Measurements from ENCODE around the gene NTF4. TPM values are rescaled to one million over a fixed set of nuclear protein-coding genes. Genes with fewer than 3 reads are reported as not detected.
"Not testable (repeated sequence)": the region's sequence is repeated elsewhere in the genome, so short reads cannot be mapped to it uniquely, and the experiment has no call there.

The NTF4 gene
- total RNA-seq, 1 experiment from 2014 or later: 1.7 TPM

DNA sequence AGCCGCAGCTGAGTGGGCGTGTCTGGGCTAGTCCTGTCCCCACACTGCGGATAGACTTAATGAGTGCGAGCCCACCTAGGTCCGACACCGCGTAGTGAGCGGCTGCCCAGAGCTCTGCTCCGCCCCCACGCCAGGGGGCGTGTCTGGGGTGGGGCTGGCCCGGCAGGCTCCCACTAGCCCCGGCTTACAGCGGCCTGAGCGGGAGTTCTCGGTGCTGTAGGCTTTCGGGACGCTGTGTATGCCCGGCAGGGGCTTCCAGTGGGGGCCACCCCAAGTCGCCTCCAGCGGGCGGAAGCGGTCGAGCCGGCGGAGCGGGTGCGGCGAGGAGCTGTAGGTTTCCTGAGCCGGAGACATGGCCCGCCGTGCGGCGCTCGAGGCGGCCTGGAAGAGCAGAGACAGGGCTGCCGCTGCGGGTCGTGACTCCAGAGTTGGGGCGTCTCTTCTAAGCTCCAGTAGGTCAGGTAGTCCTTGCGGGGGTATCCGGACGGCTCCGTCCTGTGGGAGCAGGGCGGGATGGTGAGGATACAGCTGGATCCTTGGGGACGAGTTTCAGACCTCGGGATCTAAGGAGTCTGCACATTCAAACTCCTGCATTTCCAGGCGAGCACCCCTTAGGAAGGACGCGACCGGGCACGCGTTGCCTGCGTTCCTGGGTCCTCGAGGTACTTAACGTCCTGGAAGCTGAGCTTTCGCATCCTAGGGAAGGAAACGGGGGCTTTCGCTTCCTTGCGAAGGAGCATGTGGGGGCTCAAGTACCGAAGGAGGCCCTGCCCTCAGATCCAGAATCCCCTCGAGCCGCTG is 8.3 kb downstream of the NTF4 start (continued):
- TF ChIP-seq ELF1 (IDR thresholded peaks at IDR 0.05; ENCODE audit: borderline replicate concordance, low read depth) (no peak), CEBPB (IDR thresholded peaks at IDR 0.05; ENCODE audit: low read depth) (no peak), ZNF274 (IDR thresholded peaks at IDR 0.05; ENCODE audit: low read depth, low read length) (no peak)
- TF ChIP-seq, protein P1, sequence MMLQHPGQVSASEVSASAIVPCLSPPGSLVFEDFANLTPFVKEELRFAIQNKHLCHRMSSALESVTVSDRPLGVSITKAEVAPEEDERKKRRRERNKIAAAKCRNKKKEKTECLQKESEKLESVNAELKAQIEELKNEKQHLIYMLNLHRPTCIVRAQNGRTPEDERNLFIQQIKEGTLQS (IDR thresholded peaks at IDR 0.05): no peak

DNA sequence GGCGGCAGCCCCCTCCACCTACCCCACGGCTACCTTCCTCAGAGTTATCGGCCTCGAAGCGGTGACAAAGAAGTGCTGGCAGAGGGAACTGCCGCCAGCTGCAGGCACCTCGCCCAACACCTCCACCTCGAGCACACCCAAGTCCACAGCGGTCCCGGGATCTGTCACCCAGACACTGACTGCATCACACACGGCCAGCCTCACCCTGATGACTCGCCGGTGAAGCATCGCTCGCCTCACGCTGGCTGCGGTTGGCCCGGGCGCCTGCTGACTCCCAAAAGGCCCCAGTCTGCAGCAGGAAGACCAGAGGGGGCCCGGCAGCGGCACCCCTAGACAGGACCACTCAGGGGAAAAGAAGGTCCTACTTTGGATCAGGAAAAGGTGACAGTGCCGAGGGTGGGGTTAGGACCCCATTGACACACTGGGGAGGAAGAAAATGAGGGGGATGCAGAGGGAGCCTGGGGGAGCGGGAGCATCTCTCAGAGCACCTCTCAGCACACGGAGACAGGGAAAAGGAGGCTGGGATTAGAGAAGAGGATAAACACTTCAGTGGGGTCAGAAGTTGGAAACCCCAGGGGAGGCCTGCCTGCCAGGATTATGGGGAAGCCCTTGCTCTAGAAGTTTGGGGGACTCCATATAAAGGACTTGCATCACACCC is 14.1 kb downstream of the NTF4 start:
- H3K4me3 ChIP-seq (replicated peaks in 1 of 2; ENCODE audit: low read depth in 1 of 2, low read length in 2 of 2); intact Hi-C loops (cut with micrococcal nuclease); BruUV-seq (replicated peaks); H4K20me1 ChIP-seq (ENCODE audit: insufficient read depth); POLR2A ChIA-PET; H3K27me3 ChIP-seq (ENCODE audit: insufficient read depth, low read length); H2AFZ ChIP-seq (ENCODE audit: low read depth, low read length, poor library complexity, severe bottlenecking); CTCF ChIA-PET; H3K36me3 ChIP-seq (ENCODE audit: control insufficient read depth in 1 of 2, insufficient read depth in 2 of 2, low read length in 2 of 2); RAD21 ChIA-PET (ENCODE audit: low non-redundant PET in 1 of 2, low total read pairs in 2 of 2, uncharacterized antibody in 2 of 2, unreplicated experiment in 2 of 2); H3K79me2 ChIP-seq (ENCODE audit: insufficient read depth, low read length); H3K9me2 ChIP-seq (ENCODE audit: insufficient read depth); H3K9me3 ChIP-seq (ENCODE audit: control insufficient read depth in 1 of 2, insufficient read depth in 1 of 2, low read depth in 1 of 2, low read length in 2 of 2): not testable (repeated sequence)
- H3K4me1 ChIP-seq (ENCODE audit: control insufficient read depth in 1 of 2, insufficient read depth in 2 of 2, low read length in 2 of 2): peaks cover 8 to 24% of the 10 kb centered on the region in 2 experiments; a peak in 3 of 4 replicates
- peak overlapping the region; percentile 61 for H3K4me2 ChIP-seq (ENCODE audit: low read length)
- peak; percentile 65 for DNase-seq (ENCODE audit: low read depth, low spot score)
- peak; percentile 99 for ATAC-seq
- peak; percentile 78 for TF ChIP-seq FOSL1 (IDR thresholded peaks at IDR 0.05; ENCODE audit: low read depth)
- TF ChIP-seq, protein P2, sequence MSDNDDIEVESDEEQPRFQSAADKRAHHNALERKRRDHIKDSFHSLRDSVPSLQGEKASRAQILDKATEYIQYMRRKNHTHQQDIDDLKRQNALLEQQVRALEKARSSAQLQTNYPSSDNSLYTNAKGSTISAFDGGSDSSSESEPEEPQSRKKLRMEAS (IDR thresholded peaks at IDR 0.05): peak; percentile 91
- TF ChIP-seq SP1 (IDR thresholded peaks at IDR 0.05; ENCODE audit: low read depth): peak; percentile 55
- peak; percentile 68; the same call in 1 of the 2 replicates for TF ChIP-seq CBX3 (IDR thresholded peaks at IDR 0.05; ENCODE audit: low read depth)
- H3K27ac ChIP-seq (ENCODE audit: low read depth, low read length): peak overlapping the region; percentile 31; the same call in 1 of the 2 replicates
- H3K9ac ChIP-seq (ENCODE audit: low read length): peak overlapping the region; percentile 36; the same call in 1 of the 2 replicates

DNA sequence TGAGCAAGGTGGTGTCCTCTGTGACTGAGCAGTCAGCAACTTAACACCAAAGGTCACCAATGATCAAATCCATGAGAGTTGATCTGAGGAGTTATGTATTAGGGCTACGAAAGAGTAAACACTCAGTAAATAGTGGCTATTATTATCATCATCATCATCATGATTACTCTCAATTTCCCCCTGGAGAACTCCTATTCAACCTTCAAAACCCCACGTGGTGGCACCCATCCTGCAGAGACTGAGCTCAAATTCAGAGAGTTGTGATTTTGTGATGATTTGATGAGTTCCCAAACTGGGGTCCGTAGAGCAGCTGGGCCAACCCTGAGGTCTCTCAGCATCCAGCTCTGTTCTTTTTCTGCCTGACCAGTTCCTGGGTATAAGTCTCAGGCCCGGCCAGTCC is 14.8 kb downstream of the NTF4 start:
- H3K27me3 ChIP-seq (ENCODE audit: insufficient read depth, low read length); H3K36me3 ChIP-seq (ENCODE audit: control insufficient read depth in 1 of 2, insufficient read depth in 2 of 2, low read length in 2 of 2); POLR2A ChIA-PET; H3K9me3 ChIP-seq (ENCODE audit: control insufficient read depth in 1 of 2, insufficient read depth in 1 of 2, low read depth in 1 of 2, low read length in 2 of 2); H3K9ac ChIP-seq (ENCODE audit: low read length); H3K4me3 ChIP-seq (replicated peaks in 1 of 2; ENCODE audit: low read depth in 1 of 2, low read length in 2 of 2); ATAC-seq; RAD21 ChIA-PET (ENCODE audit: low non-redundant PET in 1 of 2, low total read pairs in 2 of 2, uncharacterized antibody in 2 of 2, unreplicated experiment in 2 of 2); H3K79me2 ChIP-seq (ENCODE audit: insufficient read depth, low read length); H3K9me2 ChIP-seq (ENCODE audit: insufficient read depth); intact Hi-C loops (cut with micrococcal nuclease); CTCF ChIA-PET; H4K20me1 ChIP-seq (ENCODE audit: insufficient read depth); DNase-seq (ENCODE audit: low read depth, low spot score); BruUV-seq (replicated peaks); H3K27ac ChIP-seq (ENCODE audit: low read depth, low read length); H2AFZ ChIP-seq (ENCODE audit: low read depth, low read length, poor library complexity, severe bottlenecking): not testable (repeated sequence)
- peaks cover 6 to 21% of the 10 kb centered on the region in 2 experiments; a peak in 3 of 4 replicates for H3K4me1 ChIP-seq (ENCODE audit: control insufficient read depth in 1 of 2, insufficient read depth in 2 of 2, low read length in 2 of 2)
- peak overlapping the region; percentile 61 for H3K4me2 ChIP-seq (ENCODE audit: low read length)

DNA sequence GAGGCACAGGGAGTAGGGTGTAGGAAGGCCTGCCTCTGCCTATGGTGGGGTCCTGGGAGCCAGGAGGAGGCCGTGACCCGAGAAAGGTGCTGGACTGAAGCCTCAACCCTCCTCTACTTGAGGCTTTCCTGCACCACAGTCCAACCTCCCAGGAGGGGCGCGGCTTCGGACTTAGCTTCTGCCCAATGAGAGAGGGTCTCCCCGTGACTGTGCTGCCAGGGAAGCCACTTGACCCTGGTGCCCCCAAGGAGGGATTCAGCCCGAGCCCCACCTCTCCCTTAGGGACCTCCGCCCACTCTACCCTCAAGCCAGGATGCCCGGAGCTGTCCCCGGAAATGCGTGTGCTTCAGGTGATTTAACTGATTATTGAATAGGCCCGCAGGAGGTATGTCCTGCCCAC is 15.6 kb downstream of the NTF4 start, which contains the start of gene CGB8:
CGB8 (minus strand) TSS at position 101 of the 400 bp plus-strand sequence. CDS start 372 bp downstream, outside the sequence.
- POLR2A ChIA-PET; H3K4me3 ChIP-seq (replicated peaks in 1 of 2; ENCODE audit: low read depth in 1 of 2, low read length in 2 of 2); H3K9ac ChIP-seq (ENCODE audit: low read length); CTCF ChIA-PET; H4K20me1 ChIP-seq (ENCODE audit: insufficient read depth); H3K36me3 ChIP-seq (ENCODE audit: control insufficient read depth in 1 of 2, insufficient read depth in 2 of 2, low read length in 2 of 2); H3K79me2 ChIP-seq (ENCODE audit: insufficient read depth, low read length); H3K27me3 ChIP-seq (ENCODE audit: insufficient read depth, low read length); RAD21 ChIA-PET (ENCODE audit: low non-redundant PET in 1 of 2, low total read pairs in 2 of 2, uncharacterized antibody in 2 of 2, unreplicated experiment in 2 of 2); H3K9me2 ChIP-seq (ENCODE audit: insufficient read depth); DNase-seq (ENCODE audit: low read depth, low spot score); H3K27ac ChIP-seq (ENCODE audit: low read depth, low read length); BruUV-seq (replicated peaks); ATAC-seq; H2AFZ ChIP-seq (ENCODE audit: low read depth, low read length, poor library complexity, severe bottlenecking); H3K9me3 ChIP-seq (ENCODE audit: control insufficient read depth in 1 of 2, insufficient read depth in 1 of 2, low read depth in 1 of 2, low read length in 2 of 2); intact Hi-C loops (cut with micrococcal nuclease): not testable (repeated sequence)
- Histone ChIP-seq H3K4me1 (ENCODE audit: control insufficient read depth in 1 of 2, insufficient read depth in 2 of 2, low read length in 2 of 2) (peaks cover 6 to 21% of the 10 kb centered on the region in 2 experiments; a peak in 3 of 4 replicates), H3K4me2 (ENCODE audit: low read length) (peak within 1 kb of the TSS; percentile 61)
